Measurements from ENCODE around the gene PES1. TPM values are rescaled to one million over a fixed set of nuclear protein-coding genes. Genes with fewer than 3 reads are reported as not detected.

PES1 gene
- polyA plus RNA-seq, 3 donors = 32.2 to 36.6 (median 35.6) TPM

GRCh38 chr22:30614879-30615278, 23.2 kb upstream of the PES1 start:
- Histone ChIP-seq H3K4me2 (replicated peaks; ENCODE audit: extremely low read depth, low read length, poor library complexity, severe bottlenecking) (no peak overlapping the region), H3K27ac (ENCODE audit: low read depth in 1 of 2, low read length in 2 of 2) (peak overlapping the region; percentile 34 to 79), H3K9me3 (replicated peaks in 1 of 2; ENCODE audit: control insufficient read depth in 1 of 2, insufficient read depth in 1 of 2, low read length in 2 of 2) (no peaks in the 10 kb centered on the region), H3K36me3 (replicated peaks in 1 of 2; ENCODE audit: control insufficient read depth in 1 of 2, insufficient read depth in 2 of 2, low read length in 2 of 2) (no peaks in the 10 kb centered on the region), H3K27me3 (ENCODE audit: control insufficient read depth in 2 of 2, insufficient read depth in 2 of 2, low read length in 2 of 2) (no peaks in the 10 kb centered on the region), H3K4me1 (ENCODE audit: control insufficient read depth in 1 of 2, insufficient read depth in 2 of 2, low read length in 2 of 2) (peaks cover 26 to 38% of the 10 kb centered on the region in 2 donors), H3K4me3 (replicated peaks in 1 of 3; ENCODE audit: low read depth in 2 of 3, low read length in 3 of 3) (no peak overlapping the region), H4K20me1 (ENCODE audit: insufficient read depth, low read length) (no peaks in the 10 kb centered on the region), H3K9ac (ENCODE audit: insufficient read depth, low read length, poor library complexity, severe bottlenecking) (no peak overlapping the region), H3K79me2 (ENCODE audit: insufficient read depth, low read length) (no peaks in the 10 kb centered on the region), H2AFZ (ENCODE audit: insufficient read depth, low read depth, low read length, poor library complexity, severe bottlenecking) (no peak overlapping the region)
- peaks cover 29% of the 10 kb centered on the region for H3K4me1 Mint-ChIP-seq
- peaks cover 1 to 6% (median 2%) of the 10 kb centered on the region in 3 donors for H3K27me3 Mint-ChIP-seq (ENCODE audit: low read depth in 3 of 3)
- peak overlapping the region; percentile 73 to 93 (median 88) for H3K27ac Mint-ChIP-seq
- DNase-seq = no peak
- no peak overlapping the region for H3K4me3 Mint-ChIP-seq
- TF ChIP-seq CTCF (IDR thresholded peaks at IDR 0.05) = no peak
- no peaks in the 10 kb centered on the region for H3K9me3 Mint-ChIP-seq
- peaks cover 20 to 23% of the 10 kb centered on the region in 2 donors for H3K36me3 Mint-ChIP-seq
- intact Hi-C loops (cut with micrococcal nuclease) = no loop called here

- H3K4me3 ChIP-seq (replicated peaks in 1 of 3; ENCODE audit: low read depth in 2 of 3, low read length in 3 of 3) = no peak overlapping the region
- TF ChIP-seq CTCF (IDR thresholded peaks at IDR 0.05) = no peak
- H3K9ac ChIP-seq (ENCODE audit: insufficient read depth, low read length, poor library complexity, severe bottlenecking) = no peak overlapping the region
- no peaks in the 10 kb centered on the region for H4K20me1 ChIP-seq (ENCODE audit: insufficient read depth, low read length)
- no peaks in the 10 kb centered on the region for H3K27me3 ChIP-seq (ENCODE audit: control insufficient read depth in 2 of 2, insufficient read depth in 2 of 2, low read length in 2 of 2)
- H3K79me2 ChIP-seq (ENCODE audit: insufficient read depth, low read length) = no peaks in the 10 kb centered on the region
- H3K9me3 ChIP-seq (replicated peaks in 1 of 2; ENCODE audit: control insufficient read depth in 1 of 2, insufficient read depth in 1 of 2, low read length in 2 of 2) = no peaks in the 10 kb centered on the region
- H2AFZ ChIP-seq (ENCODE audit: insufficient read depth, low read depth, low read length, poor library complexity, severe bottlenecking) = no peak overlapping the region
- WGBS (ENCODE audit: insufficient coverage) = 100% methylated on average over 1 of the region's 7 CpGs
- no peaks in the 10 kb centered on the region for H3K36me3 ChIP-seq (replicated peaks in 1 of 2; ENCODE audit: control insufficient read depth in 1 of 2, insufficient read depth in 2 of 2, low read length in 2 of 2)
- H3K27ac ChIP-seq (ENCODE audit: low read depth in 1 of 2, low read length in 2 of 2) = no peak overlapping the region
- peaks cover 32 to 44% of the 10 kb centered on the region in 2 donors for H3K4me1 ChIP-seq (ENCODE audit: control insufficient read depth in 1 of 2, insufficient read depth in 2 of 2, low read length in 2 of 2)
- peaks cover 1 to 6% (median 2%) of the 10 kb centered on the region in 3 donors for H3K27me3 Mint-ChIP-seq (ENCODE audit: low read depth in 3 of 3)
- H3K36me3 Mint-ChIP-seq = peaks cover 17 to 25% of the 10 kb centered on the region in 2 donors
- no peak overlapping the region for H3K4me3 Mint-ChIP-seq
- peaks cover 35% of the 10 kb centered on the region for H3K4me1 Mint-ChIP-seq
- intact Hi-C loops (cut with micrococcal nuclease) = no loop called here
- DNase-seq = no peak
- H3K9me3 Mint-ChIP-seq = peaks cover 0 to 4% (median 0%) of the 10 kb centered on the region in 7 donors
- no peak overlapping the region for H3K4me2 ChIP-seq (replicated peaks; ENCODE audit: extremely low read depth, low read length, poor library complexity, severe bottlenecking)
- no peak overlapping the region for H3K27ac Mint-ChIP-seq
Measured at GRCh38 chr22:30614268-30614667, 22.6 kb upstream of the PES1 start.
